ENCODE data around the gene B9D1.

The B9D1 gene

DNA sequence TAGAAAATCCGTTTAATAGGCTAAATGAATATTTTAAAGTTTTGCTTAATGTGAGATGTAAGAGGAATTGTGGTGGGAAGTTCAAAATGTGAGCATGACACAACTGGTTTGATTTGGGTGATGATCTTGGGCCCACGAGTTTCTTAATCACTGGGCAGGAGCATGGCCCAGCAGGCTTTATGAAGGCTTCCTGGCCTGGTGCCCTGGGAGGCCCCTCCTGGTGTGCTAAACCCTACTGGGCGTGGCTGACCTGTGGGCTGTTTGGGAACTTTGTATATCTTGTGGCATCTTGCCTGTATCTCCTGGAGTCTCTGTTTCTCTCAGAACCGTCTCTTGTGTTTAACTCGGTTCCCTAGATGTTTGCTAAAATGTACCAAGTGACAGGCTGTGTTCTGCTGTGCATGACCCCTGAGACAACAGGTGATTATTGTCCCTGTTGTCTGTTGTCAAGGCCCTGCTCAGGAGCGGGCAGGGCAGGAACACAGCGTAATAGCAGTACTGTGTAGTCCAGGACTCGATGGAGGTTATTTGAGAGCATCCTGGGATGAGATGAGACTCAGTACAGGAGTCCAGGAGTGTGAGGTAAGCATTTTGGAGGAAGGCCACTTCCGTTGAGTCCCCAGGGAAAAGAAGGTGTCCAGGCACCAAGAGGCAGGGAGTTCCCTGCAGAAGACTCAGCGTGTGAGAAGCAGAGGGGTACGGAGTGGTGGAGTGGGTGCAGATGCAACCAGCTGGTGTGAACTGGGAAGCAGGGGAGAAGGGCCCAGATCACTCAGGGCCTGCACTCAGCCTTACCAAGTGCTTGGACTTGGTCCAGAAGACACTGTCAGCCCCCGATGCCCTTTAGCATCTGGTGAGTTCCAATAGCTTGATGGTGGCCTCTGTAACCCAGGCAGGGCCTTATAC is 48.5 kb downstream of the B9D1 start:
- TF ChIP-seq, protein P1, sequence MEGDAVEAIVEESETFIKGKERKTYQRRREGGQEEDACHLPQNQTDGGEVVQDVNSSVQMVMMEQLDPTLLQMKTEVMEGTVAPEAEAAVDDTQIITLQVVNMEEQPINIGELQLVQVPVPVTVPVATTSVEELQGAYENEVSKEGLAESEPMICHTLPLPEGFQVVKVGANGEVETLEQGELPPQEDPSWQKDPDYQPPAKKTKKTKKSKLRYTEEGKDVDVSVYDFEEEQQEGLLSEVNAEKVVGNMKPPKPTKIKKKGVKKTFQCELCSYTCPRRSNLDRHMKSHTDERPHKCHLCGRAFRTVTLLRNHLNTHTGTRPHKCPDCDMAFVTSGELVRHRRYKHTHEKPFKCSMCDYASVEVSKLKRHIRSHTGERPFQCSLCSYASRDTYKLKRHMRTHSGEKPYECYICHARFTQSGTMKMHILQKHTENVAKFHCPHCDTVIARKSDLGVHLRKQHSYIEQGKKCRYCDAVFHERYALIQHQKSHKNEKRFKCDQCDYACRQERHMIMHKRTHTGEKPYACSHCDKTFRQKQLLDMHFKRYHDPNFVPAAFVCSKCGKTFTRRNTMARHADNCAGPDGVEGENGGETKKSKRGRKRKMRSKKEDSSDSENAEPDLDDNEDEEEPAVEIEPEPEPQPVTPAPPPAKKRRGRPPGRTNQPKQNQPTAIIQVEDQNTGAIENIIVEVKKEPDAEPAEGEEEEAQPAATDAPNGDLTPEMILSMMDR (IDR thresholded peaks at IDR 0.05; ENCODE audit: low read depth, low read length, missing control alignments), result no peak
- no peak for DNase-seq (ENCODE audit: low read depth)
- no peak overlapping the region for H3K4me3 ChIP-seq (ENCODE audit: low read depth, low read length)

GRCh38 chr17:19313066-19313745 is 49.3 kb downstream of the B9D1 start:
- TF ChIP-seq, protein P1 (IDR thresholded peaks at IDR 0.05; ENCODE audit: low read depth, low read length, missing control alignments), result no peak
- DNase-seq (ENCODE audit: low read depth), result no peak
- no peak overlapping the region for H3K4me3 ChIP-seq (ENCODE audit: low read depth, low read length)

DNA sequence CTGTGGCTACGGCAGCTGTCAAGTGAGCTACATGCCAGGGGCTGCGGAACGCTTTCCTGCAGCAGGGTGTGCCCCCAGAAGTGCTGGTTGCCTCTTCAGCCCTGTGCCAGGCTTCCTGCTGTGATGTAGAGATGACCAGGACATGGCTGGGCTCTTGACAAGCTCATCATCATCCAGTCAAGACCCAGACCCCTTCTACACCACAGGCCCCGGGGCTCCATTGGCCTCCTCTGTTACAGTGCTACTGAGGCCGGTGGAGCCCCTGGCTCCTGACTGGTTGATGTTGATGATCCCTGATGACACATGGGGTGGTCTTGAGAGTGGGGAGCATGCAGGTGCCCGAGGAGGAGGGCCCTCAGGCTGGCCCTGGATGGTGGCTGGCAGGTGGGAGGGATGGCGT is 50.1 kb downstream of the B9D1 start:
- DNase-seq (ENCODE audit: low read depth), result no peak
- TF ChIP-seq, protein P1 (IDR thresholded peaks at IDR 0.05; ENCODE audit: low read depth, low read length, missing control alignments), result no peak
- no peak overlapping the region for H3K4me3 ChIP-seq (ENCODE audit: low read depth, low read length)

GRCh38 chr17:19311421-19312215 is 50.9 kb downstream of the B9D1 start:
- H3K4me3 ChIP-seq (ENCODE audit: low read depth, low read length), result no peak overlapping the region
- TF ChIP-seq, protein P1 (IDR thresholded peaks at IDR 0.05; ENCODE audit: low read depth, low read length, missing control alignments), result no peak
- DNase-seq (ENCODE audit: low read depth), result no peak

- no peak for DNase-seq (ENCODE audit: low read depth)
- H3K4me3 ChIP-seq (ENCODE audit: low read depth, low read length), result no peak overlapping the region
- TF ChIP-seq, protein P1 (IDR thresholded peaks at IDR 0.05; ENCODE audit: low read depth, low read length, missing control alignments), result no peak
These were observed 51.5 kb downstream of the B9D1 start for GRCh38 chr17:19311016-19311415.

GRCh38 chr17:19310151-19310550 is 52.4 kb downstream of the B9D1 start:
- DNase-seq (ENCODE audit: low read depth), result no peak
- TF ChIP-seq, protein P1 (IDR thresholded peaks at IDR 0.05; ENCODE audit: low read depth, low read length, missing control alignments), result no peak
- H3K4me3 ChIP-seq (ENCODE audit: low read depth, low read length), result no peak overlapping the region

Data from GM12864 (cell line).